Measurements from ENCODE around the gene DUSP28. TPM values are rescaled to one million over a fixed set of nuclear protein-coding genes. Genes with fewer than 3 reads are reported as not detected.

DUSP28 gene
- total and polyA plus RNA-seq, 2 of the 13 experiments (the other 11 are each of a cell fraction or from before 2014, with no cell fraction given): 5.2 to 8.6 TPM

DNA sequence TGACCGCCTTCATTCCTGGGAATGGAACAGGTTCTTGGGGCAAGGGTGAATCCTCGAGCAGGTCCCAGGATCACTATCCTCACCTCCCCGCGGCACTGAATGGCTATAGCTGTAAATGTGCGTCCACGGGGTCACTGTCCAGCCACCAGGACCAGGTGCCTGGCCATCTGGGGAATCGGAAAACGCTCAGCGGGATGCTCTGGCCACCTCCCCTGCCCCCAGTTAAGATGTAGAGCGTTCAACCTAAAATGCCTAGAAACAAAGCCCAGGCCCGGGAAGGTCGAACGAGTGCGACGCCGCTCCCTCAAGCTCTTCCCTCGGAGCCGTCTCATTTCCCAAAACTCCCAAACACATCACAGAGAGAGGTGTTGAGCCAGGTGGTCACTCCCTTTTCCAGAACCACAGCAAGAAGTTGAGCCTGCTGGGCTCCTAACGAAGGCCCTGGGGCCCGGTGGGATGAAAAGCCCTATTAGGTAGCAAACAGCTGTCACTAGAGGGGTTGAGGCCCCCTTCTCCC, 25.6 kb downstream of the DUSP28 start (continued):
- TF ChIP-seq, protein P1, sequence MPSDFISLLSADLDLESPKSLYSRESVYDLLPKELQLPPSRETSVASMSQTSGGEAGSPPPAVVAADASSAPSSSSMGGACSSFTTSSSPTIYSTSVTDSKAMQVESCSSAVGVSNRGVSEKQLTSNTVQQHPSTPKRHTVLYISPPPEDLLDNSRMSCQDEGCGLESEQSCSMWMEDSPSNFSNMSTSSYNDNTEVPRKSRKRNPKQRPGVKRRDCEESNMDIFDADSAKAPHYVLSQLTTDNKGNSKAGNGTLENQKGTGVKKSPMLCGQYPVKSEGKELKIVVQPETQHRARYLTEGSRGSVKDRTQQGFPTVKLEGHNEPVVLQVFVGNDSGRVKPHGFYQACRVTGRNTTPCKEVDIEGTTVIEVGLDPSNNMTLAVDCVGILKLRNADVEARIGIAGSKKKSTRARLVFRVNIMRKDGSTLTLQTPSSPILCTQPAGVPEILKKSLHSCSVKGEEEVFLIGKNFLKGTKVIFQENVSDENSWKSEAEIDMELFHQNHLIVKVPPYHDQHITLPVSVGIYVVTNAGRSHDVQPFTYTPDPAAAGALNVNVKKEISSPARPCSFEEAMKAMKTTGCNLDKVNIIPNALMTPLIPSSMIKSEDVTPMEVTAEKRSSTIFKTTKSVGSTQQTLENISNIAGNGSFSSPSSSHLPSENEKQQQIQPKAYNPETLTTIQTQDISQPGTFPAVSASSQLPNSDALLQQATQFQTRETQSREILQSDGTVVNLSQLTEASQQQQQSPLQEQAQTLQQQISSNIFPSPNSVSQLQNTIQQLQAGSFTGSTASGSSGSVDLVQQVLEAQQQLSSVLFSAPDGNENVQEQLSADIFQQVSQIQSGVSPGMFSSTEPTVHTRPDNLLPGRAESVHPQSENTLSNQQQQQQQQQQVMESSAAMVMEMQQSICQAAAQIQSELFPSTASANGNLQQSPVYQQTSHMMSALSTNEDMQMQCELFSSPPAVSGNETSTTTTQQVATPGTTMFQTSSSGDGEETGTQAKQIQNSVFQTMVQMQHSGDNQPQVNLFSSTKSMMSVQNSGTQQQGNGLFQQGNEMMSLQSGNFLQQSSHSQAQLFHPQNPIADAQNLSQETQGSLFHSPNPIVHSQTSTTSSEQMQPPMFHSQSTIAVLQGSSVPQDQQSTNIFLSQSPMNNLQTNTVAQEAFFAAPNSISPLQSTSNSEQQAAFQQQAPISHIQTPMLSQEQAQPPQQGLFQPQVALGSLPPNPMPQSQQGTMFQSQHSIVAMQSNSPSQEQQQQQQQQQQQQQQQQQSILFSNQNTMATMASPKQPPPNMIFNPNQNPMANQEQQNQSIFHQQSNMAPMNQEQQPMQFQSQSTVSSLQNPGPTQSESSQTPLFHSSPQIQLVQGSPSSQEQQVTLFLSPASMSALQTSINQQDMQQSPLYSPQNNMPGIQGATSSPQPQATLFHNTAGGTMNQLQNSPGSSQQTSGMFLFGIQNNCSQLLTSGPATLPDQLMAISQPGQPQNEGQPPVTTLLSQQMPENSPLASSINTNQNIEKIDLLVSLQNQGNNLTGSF (CRISPR knock-in tag; IDR thresholded peaks at IDR 0.05): peak; percentile 10; the same call in 1 of the 2 replicates
- TF ChIP-seq, protein P2, sequence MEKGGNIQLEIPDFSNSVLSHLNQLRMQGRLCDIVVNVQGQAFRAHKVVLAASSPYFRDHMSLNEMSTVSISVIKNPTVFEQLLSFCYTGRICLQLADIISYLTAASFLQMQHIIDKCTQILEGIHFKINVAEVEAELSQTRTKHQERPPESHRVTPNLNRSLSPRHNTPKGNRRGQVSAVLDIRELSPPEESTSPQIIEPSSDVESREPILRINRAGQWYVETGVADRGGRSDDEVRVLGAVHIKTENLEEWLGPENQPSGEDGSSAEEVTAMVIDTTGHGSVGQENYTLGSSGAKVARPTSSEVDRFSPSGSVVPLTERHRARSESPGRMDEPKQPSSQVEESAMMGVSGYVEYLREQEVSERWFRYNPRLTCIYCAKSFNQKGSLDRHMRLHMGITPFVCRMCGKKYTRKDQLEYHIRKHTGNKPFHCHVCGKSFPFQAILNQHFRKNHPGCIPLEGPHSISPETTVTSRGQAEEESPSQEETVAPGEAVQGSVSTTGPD (CRISPR knock-in tag; IDR thresholded peaks at IDR 0.05): peak; percentile 9; the same call in 1 of the 2 replicates

DNA sequence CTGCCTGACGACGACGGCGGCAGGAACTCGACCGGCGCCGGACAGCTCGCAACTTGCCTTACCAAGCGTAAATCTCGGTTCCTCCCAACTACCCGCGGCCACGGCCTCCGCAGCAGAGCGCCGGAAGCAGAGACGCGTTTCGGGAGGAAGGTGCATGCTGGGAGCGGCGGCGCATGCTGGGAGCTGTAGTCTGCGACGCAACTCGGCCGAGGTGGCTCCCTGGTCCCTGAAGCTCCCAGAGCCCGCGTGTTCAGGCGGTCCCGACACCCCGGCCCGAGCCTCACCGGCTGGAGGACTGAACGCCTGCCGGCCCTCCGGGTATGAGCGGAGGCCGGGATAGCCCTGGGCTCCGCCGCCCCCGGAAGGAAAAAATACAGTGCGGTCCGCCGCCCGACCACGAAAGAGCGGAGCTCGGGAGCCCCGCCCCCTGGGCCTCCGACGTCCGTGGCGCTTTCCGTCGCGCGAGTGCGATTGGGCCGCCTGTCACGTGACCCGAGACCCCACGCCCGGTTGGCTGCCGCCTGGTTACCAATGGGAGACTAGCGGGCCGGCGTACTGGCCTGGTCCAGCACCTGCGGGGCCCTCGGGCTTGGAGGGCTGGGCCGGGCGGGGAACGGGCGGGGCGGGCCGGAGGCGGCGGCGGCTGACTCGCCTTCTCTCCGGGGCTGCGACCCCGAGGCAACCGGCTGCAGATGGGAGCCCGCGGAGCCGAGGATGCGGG, 26.2 kb downstream of the DUSP28 start, which contains the start of gene CAPN10:
Gene CAPN10, plus strand, starts transcription at position 537 of the 721 bp plus-strand sequence. Its CDS starts 178 bp downstream, at position 715.
- peak; percentile 94 for DNase-seq (ENCODE audit: low spot score)
- no peak within 1 kb of the TSS for H2AFZ ChIP-seq (ENCODE audit: low read length)
- H3K4me2 ChIP-seq (ENCODE audit: low read depth, low read length): peak within 1 kb of the TSS; percentile 98
- H4K20me1 ChIP-seq (ENCODE audit: insufficient read depth, low read length): peaks cover 17% of the 10 kb centered on the region; the same call in 1 of the 2 replicates
- peaks cover 14 to 27% of the 10 kb centered on the region in 2 experiments for H3K36me3 ChIP-seq (replicated peaks in 1 of 2; ENCODE audit: control insufficient read depth in 1 of 2, insufficient read depth in 2 of 2, low read length in 2 of 2)
- CTCF ChIA-PET (ENCODE audit: low intra/inter-chr PET ratio, low total read pairs): interaction anchor here (1.8 kb wide), 1 partner anchor 18 kb away, joined by 5 read pairs; no protein-coding TSS in a partner anchor
- ATAC-seq: peak; percentile 92
- intact Hi-C loops (cut with micrococcal nuclease; ENCODE audit: unreplicated experiment) (loop anchor here (1.0 kb wide), 2 partner anchors 18 to 40 kb away; no protein-coding TSS in a partner anchor), in situ Hi-C loops (cut with HindIII; ENCODE audit: extremely low pct_ligation_motif_present, low pct_unique_long_range_greater_than_20kb) (no loop called here)
- H3K9me3 ChIP-seq (ENCODE audit: low read length): no peaks in the 10 kb centered on the region
- peaks cover 70% of the 10 kb centered on the region for H3K79me2 ChIP-seq (ENCODE audit: insufficient read depth, low read length)
- POLR2A ChIA-PET: interaction anchor here (1.0 to 6.0 kb wide), 14 partner anchors 9 to 729 kb away, joined by 3 to 149 read pairs (median 8); partner anchors contain the start of genes ANKMY1, DUSP28, HDLBP and RNPEPL1
- H3K27me3 ChIP-seq (ENCODE audit: control insufficient read depth in 1 of 2, insufficient read depth in 2 of 2, low read length in 2 of 2): peaks cover 0 to 4% of the 10 kb centered on the region in 2 experiments; a peak in 1 of 5 replicates
- peak within 1 kb of the TSS; percentile 89 for H3K27ac ChIP-seq (ENCODE audit: extremely low read length, insufficient read depth, low read length)
- FAIRE-seq: peak; percentile 84
- 0% methylated on average over 47 of the region's 88 CpGs for WGBS (ENCODE audit: low lambda C conversion rate)
- no TSS peak for BruUV-seq (replicated peaks)
- peak within 1 kb of the TSS; percentile 98 for H3K9ac ChIP-seq (ENCODE audit: insufficient read depth, low read depth, low read length)
- H3K4me1 ChIP-seq (ENCODE audit: insufficient read depth, low read length): peaks cover 59% of the 10 kb centered on the region
- H3K4me3 ChIP-seq (replicated peaks in 1 of 3; ENCODE audit: insufficient read depth in 1 of 3, low read depth in 2 of 3, low read length in 3 of 3): peak within 1 kb of the TSS; percentile 83 to 90 (median 88)
- TF ChIP-seq, protein P3, sequence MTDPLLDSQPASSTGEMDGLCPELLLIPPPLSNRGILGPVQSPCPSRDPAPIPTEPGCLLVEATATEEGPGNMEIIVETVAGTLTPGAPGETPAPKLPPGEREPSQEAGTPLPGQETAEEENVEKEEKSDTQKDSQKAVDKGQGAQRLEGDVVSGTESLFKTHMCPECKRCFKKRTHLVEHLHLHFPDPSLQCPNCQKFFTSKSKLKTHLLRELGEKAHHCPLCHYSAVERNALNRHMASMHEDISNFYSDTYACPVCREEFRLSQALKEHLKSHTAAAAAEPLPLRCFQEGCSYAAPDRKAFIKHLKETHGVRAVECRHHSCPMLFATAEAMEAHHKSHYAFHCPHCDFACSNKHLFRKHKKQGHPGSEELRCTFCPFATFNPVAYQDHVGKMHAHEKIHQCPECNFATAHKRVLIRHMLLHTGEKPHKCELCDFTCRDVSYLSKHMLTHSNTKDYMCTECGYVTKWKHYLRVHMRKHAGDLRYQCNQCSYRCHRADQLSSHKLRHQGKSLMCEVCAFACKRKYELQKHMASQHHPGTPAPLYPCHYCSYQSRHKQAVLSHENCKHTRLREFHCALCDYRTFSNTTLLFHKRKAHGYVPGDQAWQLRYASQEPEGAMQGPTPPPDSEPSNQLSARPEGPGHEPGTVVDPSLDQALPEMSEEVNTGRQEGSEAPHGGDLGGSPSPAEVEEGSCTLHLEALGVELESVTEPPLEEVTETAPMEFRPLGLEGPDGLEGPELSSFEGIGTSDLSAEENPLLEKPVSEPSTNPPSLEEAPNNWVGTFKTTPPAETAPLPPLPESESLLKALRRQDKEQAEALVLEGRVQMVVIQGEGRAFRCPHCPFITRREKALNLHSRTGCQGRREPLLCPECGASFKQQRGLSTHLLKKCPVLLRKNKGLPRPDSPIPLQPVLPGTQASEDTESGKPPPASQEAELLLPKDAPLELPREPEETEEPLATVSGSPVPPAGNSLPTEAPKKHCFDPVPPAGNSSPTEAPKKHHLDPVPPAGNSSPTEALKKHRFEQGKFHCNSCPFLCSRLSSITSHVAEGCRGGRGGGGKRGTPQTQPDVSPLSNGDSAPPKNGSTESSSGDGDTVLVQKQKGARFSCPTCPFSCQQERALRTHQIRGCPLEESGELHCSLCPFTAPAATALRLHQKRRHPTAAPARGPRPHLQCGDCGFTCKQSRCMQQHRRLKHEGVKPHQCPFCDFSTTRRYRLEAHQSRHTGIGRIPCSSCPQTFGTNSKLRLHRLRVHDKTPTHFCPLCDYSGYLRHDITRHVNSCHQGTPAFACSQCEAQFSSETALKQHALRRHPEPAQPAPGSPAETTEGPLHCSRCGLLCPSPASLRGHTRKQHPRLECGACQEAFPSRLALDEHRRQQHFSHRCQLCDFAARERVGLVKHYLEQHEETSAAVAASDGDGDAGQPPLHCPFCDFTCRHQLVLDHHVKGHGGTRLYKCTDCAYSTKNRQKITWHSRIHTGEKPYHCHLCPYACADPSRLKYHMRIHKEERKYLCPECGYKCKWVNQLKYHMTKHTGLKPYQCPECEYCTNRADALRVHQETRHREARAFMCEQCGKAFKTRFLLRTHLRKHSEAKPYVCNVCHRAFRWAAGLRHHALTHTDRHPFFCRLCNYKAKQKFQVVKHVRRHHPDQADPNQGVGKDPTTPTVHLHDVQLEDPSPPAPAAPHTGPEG (CRISPR knock-in tag; IDR thresholded peaks at IDR 0.05): peak; percentile 89; the same call in 1 of the 2 replicates
- TF ChIP-seq, protein P4, sequence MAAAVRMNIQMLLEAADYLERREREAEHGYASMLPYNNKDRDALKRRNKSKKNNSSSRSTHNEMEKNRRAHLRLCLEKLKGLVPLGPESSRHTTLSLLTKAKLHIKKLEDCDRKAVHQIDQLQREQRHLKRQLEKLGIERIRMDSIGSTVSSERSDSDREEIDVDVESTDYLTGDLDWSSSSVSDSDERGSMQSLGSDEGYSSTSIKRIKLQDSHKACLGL (CRISPR knock-in tag; IDR thresholded peaks at IDR 0.05): peak; percentile 81
- peak; percentile 64; the same call in 1 of the 2 replicates for TF ChIP-seq ZNF552 (CRISPR knock-in tag; IDR thresholded peaks at IDR 0.05; ENCODE audit: borderline replicate concordance)
